ENCODE measurements around the gene CACNA1I. TPM values are rescaled to one million over a fixed set of nuclear protein-coding genes. Genes with fewer than 3 reads are reported as not detected.

CACNA1I gene
- total RNA-seq, 1 donor from 2014 or later = 0.11 TPM

GRCh38 chr22:39524753-39525657, 45.5 kb upstream of the CACNA1I start:
- Mint-ChIP-seq H3K27me3 (ENCODE audit: low read depth, unreplicated experiment) (no peaks in the 10 kb centered on the region), H3K36me3 (ENCODE audit: low read depth, unreplicated experiment) (peaks cover 42% of the 10 kb centered on the region), H3K4me3 (ENCODE audit: unreplicated experiment) (peak overlapping the region; percentile 69), H3K9me3 (ENCODE audit: unreplicated experiment) (no peaks in the 10 kb centered on the region), H3K4me1 (ENCODE audit: low read depth, unreplicated experiment) (peaks cover 25% of the 10 kb centered on the region), H3K27ac (ENCODE audit: unreplicated experiment) (no peak overlapping the region)
- Histone ChIP-seq H3K4me3 (ENCODE audit: insufficient read depth, low read depth, low read length) (no peak overlapping the region), H3K36me3 (ENCODE audit: insufficient read depth, low read length) (peaks cover 34% of the 10 kb centered on the region), H3K79me2 (ENCODE audit: insufficient read depth, low read length) (peaks cover 71% of the 10 kb centered on the region), H3K27ac (ENCODE audit: low read depth, low read length) (no peak overlapping the region), H3K4me2 (ENCODE audit: low read length) (peak overlapping the region; percentile 63), H2AFZ (ENCODE audit: low read depth, low read length) (no peak overlapping the region), H3K4me1 (ENCODE audit: insufficient read depth, low read length) (peaks cover 17% of the 10 kb centered on the region), H3K9ac (ENCODE audit: low read length) (peak overlapping the region; percentile 8), H3K9me3 (ENCODE audit: insufficient read depth, low read depth, low read length) (no peaks in the 10 kb centered on the region), H3K27me3 (ENCODE audit: insufficient read depth, low read length) (no peaks in the 10 kb centered on the region), H4K20me1 (ENCODE audit: insufficient read depth, low read length) (peaks cover 90% of the 10 kb centered on the region)
- DNase-seq (ENCODE audit: low read depth) = no peak
- FAIRE-seq = no peak
- TF ChIP-seq EZH2 (IDR thresholded peaks at IDR 0.05; ENCODE audit: insufficient read depth, low read length) (no peak), CTCF (IDR thresholded peaks at IDR 0.05; ENCODE audit: insufficient read depth, low read depth, low read length) (no peak)

GRCh38 chr22:39525658-39525975, 44.9 kb upstream of the CACNA1I start:
- TF ChIP-seq EZH2 (IDR thresholded peaks at IDR 0.05; ENCODE audit: insufficient read depth, low read length) (no peak), CTCF (IDR thresholded peaks at IDR 0.05; ENCODE audit: insufficient read depth, low read depth, low read length) (no peak)
- Histone ChIP-seq H4K20me1 (ENCODE audit: insufficient read depth, low read length) (peaks cover 94% of the 10 kb centered on the region), H2AFZ (ENCODE audit: low read depth, low read length) (no peak overlapping the region), H3K36me3 (ENCODE audit: insufficient read depth, low read length) (peaks cover 36% of the 10 kb centered on the region), H3K4me2 (ENCODE audit: low read length) (no peak overlapping the region), H3K4me1 (ENCODE audit: insufficient read depth, low read length) (peaks cover 17% of the 10 kb centered on the region), H3K9ac (ENCODE audit: low read length) (no peak overlapping the region), H3K9me3 (ENCODE audit: insufficient read depth, low read depth, low read length) (no peaks in the 10 kb centered on the region), H3K4me3 (ENCODE audit: insufficient read depth, low read depth, low read length) (no peak overlapping the region), H3K27me3 (ENCODE audit: insufficient read depth, low read length) (no peaks in the 10 kb centered on the region), H3K79me2 (ENCODE audit: insufficient read depth, low read length) (peaks cover 73% of the 10 kb centered on the region), H3K27ac (ENCODE audit: low read depth, low read length) (no peak overlapping the region)
- FAIRE-seq (no peak), DNase-seq (ENCODE audit: low read depth) (no peak)
- H3K4me1 Mint-ChIP-seq (ENCODE audit: low read depth, unreplicated experiment) = peaks cover 28% of the 10 kb centered on the region
- H3K4me3 Mint-ChIP-seq (ENCODE audit: unreplicated experiment) = peak overlapping the region; percentile 72
- H3K27me3 Mint-ChIP-seq (ENCODE audit: low read depth, unreplicated experiment) = no peaks in the 10 kb centered on the region
- peaks cover 42% of the 10 kb centered on the region for H3K36me3 Mint-ChIP-seq (ENCODE audit: low read depth, unreplicated experiment)
- peak overlapping the region; percentile 77 for H3K27ac Mint-ChIP-seq (ENCODE audit: unreplicated experiment)
- no peaks in the 10 kb centered on the region for H3K9me3 Mint-ChIP-seq (ENCODE audit: unreplicated experiment)

GRCh38 chr22:39526736-39527171, 43.8 kb upstream of the CACNA1I start:
- no peak for TF ChIP-seq CTCF (IDR thresholded peaks at IDR 0.05; ENCODE audit: insufficient read depth, low read depth, low read length)
- TF ChIP-seq EZH2 (IDR thresholded peaks at IDR 0.05; ENCODE audit: insufficient read depth, low read length) = no peak
- DNase-seq (ENCODE audit: low read depth) (no peak), FAIRE-seq (no peak)
- no peak overlapping the region for H3K4me2 ChIP-seq (ENCODE audit: low read length)
- peaks cover 95% of the 10 kb centered on the region for H4K20me1 ChIP-seq (ENCODE audit: insufficient read depth, low read length)
- Mint-ChIP-seq H3K36me3 (ENCODE audit: low read depth, unreplicated experiment) (peaks cover 35% of the 10 kb centered on the region), H3K9me3 (ENCODE audit: unreplicated experiment) (no peaks in the 10 kb centered on the region), H3K4me1 (ENCODE audit: low read depth, unreplicated experiment) (peaks cover 34% of the 10 kb centered on the region), H3K4me3 (ENCODE audit: unreplicated experiment) (no peak overlapping the region), H3K27me3 (ENCODE audit: low read depth, unreplicated experiment) (no peaks in the 10 kb centered on the region), H3K27ac (ENCODE audit: unreplicated experiment) (no peak overlapping the region)
- peaks cover 29% of the 10 kb centered on the region for H3K36me3 ChIP-seq (ENCODE audit: insufficient read depth, low read length)
- H3K9ac ChIP-seq (ENCODE audit: low read length) = no peak overlapping the region
- no peak overlapping the region for H3K4me3 ChIP-seq (ENCODE audit: insufficient read depth, low read depth, low read length)
- H3K79me2 ChIP-seq (ENCODE audit: insufficient read depth, low read length) = peaks cover 73% of the 10 kb centered on the region
- peaks cover 29% of the 10 kb centered on the region for H3K4me1 ChIP-seq (ENCODE audit: insufficient read depth, low read length)
- no peak overlapping the region for H2AFZ ChIP-seq (ENCODE audit: low read depth, low read length)
- no peaks in the 10 kb centered on the region for H3K27me3 ChIP-seq (ENCODE audit: insufficient read depth, low read length)
- no peaks in the 10 kb centered on the region for H3K9me3 ChIP-seq (ENCODE audit: insufficient read depth, low read depth, low read length)
- H3K27ac ChIP-seq (ENCODE audit: low read depth, low read length) = no peak overlapping the region

Measured in astrocyte (in vitro differentiated cells and primary cell).